Ramos (cell line): ENCODE data around the gene HLA-DRB5.
"Not testable (repeated sequence)": the region's sequence is repeated elsewhere in the genome, so short reads cannot be mapped to it uniquely, and the experiment has no call there.

Experiments used
- in situ Hi-C: fragments of 300-500 bp; cut with MboI; formaldehyde crosslinking; loops from one replicate; pipeline ENCODE4 v1.14.3; 2022; ENCODE audit warnings: low sequenced_read_pairs; ENCODE audit not compliant: unreplicated experiment

The HLA-DRB5 gene

DNA sequence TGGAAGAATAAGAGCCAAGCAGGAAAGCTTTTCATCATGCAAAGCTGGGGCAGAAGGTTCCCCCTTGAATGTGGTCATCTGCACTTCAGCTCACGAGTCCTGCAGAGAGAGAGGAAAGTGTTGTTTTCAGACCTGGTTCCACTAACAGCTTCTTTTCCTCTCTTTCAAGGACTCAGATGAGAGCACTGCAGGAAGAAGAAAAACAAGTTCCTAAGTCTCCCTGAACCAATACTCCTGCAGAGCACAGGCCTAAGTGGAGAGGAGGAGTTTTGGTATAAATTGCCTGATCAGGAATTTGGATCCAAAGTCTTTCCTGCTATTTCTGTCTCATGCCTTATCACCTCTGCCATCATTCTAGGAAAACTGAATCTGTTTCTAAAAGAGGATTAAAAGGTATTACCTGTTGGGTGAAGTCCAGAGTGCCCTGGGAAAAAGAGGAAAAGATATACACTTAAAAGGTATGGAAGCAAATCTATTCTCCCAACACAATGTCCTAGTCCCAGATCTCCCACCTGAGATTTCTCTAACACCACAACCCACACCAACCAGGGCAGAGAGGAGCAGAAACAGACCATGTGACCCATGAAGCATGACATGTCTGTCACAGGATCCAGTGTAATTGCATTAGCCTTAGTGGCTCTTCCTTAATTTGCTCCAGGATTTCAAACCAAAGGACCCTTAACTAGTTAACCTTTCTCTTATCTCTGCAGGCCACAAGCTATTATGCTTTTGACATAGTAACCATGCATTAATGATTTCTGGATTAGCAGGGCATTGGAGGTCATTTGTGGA is 12.2 kb downstream of the HLA-DRB5 start:
- in situ Hi-C loops, result loop anchor here (10.0 kb wide), 1 partner anchor 67 kb away; the partner anchor contains the start of gene HLA-DRB1

GRCh38 chr6:32501016-32501415 is 29.1 kb downstream of the HLA-DRB5 start:
- in situ Hi-C loops, result no loop called here

GRCh38 chr6:32492351-32492750 is 37.7 kb downstream of the HLA-DRB5 start:
- in situ Hi-C loops, result no loop called here

GRCh38 chr6:32491700-32492099 is 38.4 kb downstream of the HLA-DRB5 start:
- in situ Hi-C loops, result no loop called here

DNA sequence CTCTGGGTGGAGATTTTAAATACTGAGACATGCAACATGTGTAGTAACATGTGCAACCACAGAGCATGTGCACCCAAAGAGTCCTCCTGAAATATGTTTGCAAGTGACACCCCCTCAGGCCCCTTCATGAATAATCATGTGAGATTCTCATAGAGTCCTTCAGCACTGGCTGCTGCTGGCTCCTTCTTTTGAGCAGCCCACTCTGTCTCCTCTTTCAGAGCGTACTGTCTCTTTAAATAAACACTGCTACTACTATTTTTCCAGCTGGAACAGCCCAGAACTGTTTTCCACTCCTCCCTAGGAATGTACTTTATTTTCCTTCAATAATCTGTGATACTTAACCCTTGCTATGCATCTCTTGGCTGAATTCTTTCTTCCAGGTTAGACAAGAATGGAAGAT is 42.0 kb downstream of the HLA-DRB5 start:
- in situ Hi-C loops, result no loop called here

- in situ Hi-C loops, result no loop called here
Measured at GRCh38 chr6:32484614-32484998, 45.5 kb downstream of the HLA-DRB5 start.

GRCh38 chr6:32483968-32484613 is 46.0 kb downstream of the HLA-DRB5 start:
- in situ Hi-C loops, result no loop called here

DNA sequence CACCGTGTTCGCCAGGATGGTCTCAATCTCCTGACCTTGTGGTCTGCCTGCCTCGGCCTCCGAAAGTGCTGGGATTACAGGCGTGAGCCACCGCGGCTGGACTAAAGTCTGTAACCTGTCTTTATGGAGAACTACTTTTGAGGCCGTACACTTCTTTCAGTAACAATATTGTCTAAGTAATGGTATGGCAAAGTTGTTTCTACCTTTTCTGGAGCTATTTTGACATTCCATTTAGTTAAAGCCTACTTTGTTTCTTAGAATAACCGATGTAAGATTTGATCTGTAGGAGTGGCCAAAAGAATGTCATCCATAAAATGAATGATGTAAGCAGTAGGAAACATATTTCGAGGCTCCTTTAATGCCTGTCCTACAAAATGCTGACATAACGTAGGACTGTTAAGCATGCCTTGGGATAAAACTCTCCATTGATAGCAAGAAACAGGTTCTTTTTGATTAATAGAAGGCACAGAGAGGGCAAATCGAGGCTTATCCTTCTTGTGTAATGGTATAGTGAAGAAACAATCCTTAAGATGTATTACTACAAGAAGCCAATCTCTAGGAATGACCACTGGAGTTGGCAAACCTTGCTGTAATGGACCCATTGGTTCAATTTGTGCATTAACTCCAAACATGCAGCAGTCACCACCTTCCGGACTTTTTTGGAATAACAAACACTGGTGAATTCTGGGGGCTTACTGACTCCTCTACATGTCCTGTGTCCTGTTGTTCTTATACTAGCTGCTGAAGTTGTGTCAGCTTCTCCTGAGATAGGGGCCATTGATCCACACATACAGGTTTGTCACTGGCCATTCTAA is 54.5 kb downstream of the HLA-DRB5 start:
- in situ Hi-C loops, result no loop called here

GRCh38 chr6:32473376-32474348 is 56.4 kb downstream of the HLA-DRB5 start:
- in situ Hi-C loops, result not testable (repeated sequence)

GRCh38 chr6:32472781-32473375 is 57.2 kb downstream of the HLA-DRB5 start:
- in situ Hi-C loops, result no loop called here

GRCh38 chr6:32467743-32468503 is 62.2 kb downstream of the HLA-DRB5 start:
- in situ Hi-C loops, result not testable (repeated sequence)
